Measurements from ENCODE around the gene FNDC11.

Gene FNDC11

GRCh38 chr20:63553933-63554290, at the start of gene FNDC11:
Gene FNDC11 (plus strand): TSS chr20:63554159. CDS start chr20:63555664, 1,505 bp downstream.
- TF ChIP-seq, protein P1, sequence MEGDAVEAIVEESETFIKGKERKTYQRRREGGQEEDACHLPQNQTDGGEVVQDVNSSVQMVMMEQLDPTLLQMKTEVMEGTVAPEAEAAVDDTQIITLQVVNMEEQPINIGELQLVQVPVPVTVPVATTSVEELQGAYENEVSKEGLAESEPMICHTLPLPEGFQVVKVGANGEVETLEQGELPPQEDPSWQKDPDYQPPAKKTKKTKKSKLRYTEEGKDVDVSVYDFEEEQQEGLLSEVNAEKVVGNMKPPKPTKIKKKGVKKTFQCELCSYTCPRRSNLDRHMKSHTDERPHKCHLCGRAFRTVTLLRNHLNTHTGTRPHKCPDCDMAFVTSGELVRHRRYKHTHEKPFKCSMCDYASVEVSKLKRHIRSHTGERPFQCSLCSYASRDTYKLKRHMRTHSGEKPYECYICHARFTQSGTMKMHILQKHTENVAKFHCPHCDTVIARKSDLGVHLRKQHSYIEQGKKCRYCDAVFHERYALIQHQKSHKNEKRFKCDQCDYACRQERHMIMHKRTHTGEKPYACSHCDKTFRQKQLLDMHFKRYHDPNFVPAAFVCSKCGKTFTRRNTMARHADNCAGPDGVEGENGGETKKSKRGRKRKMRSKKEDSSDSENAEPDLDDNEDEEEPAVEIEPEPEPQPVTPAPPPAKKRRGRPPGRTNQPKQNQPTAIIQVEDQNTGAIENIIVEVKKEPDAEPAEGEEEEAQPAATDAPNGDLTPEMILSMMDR (IDR thresholded peaks at IDR 0.05; ENCODE audit: control extremely low read depth, extremely low read depth, low read depth, missing control alignments) = no peak
- ChIA-PET POLR2A (no interaction called here), CTCF (interaction anchor here (1.3 to 1.5 kb wide), 2 partner anchors 12 to 17 kb away, joined by 4 read pairs; partner anchors contain the start of gene PTK6)
- peak; percentile 59 for DNase-seq (ENCODE audit: extremely low spot score)

- ChIA-PET POLR2A (no interaction called here), CTCF (interaction anchor here (1.8 kb wide), 1 partner anchor 9 kb away, joined by 9 read pairs; no protein-coding TSS in a partner anchor)
- DNase-seq (ENCODE audit: extremely low spot score) = no peak
- TF ChIP-seq, protein P1 (IDR thresholded peaks at IDR 0.05; ENCODE audit: control extremely low read depth, extremely low read depth, low read depth, missing control alignments) = no peak
These were observed 49.3 kb upstream of the FNDC11 start for GRCh38 chr20:63504642-63505041.

DNA sequence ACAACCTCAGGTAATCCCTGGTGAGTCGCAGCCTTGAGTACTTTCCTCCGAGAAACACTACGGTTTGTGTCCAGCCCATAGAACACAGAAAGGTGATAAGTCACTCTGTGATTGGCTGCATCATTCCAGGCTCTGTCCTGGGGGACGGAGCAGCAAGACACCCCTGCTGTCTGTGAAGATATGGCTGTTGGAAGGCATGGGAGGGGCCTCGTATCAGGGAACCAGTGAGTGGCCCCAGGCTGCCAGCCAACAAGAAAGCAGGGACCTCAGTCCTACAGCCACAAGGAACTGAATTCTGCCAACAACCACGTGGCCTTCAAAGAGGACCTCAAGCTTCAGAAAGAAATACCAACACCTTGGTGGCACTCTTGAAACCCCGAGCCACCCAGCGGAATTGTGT, 48.7 kb upstream of the FNDC11 start:
- ChIA-PET POLR2A (interaction anchor here (0.6 kb wide), 1 partner anchor 224 kb away, joined by 3 read pairs; no protein-coding TSS in a partner anchor), CTCF (interaction anchor here (1.1 to 1.8 kb wide), 3 partner anchors 9 to 32 kb away, joined by 3 to 9 read pairs (median 3); no protein-coding TSS in a partner anchor)
- TF ChIP-seq, protein P1 (IDR thresholded peaks at IDR 0.05; ENCODE audit: control extremely low read depth, extremely low read depth, low read depth, missing control alignments) = no peak
- DNase-seq (ENCODE audit: extremely low spot score) = no peak

- TF ChIP-seq, protein P1 (IDR thresholded peaks at IDR 0.05; ENCODE audit: control extremely low read depth, extremely low read depth, low read depth, missing control alignments) = no peak
- no peak for DNase-seq (ENCODE audit: extremely low spot score)
- ChIA-PET CTCF (interaction anchor here (1.1 to 1.8 kb wide), 3 partner anchors 10 to 32 kb away, joined by 3 to 9 read pairs (median 3); no protein-coding TSS in a partner anchor), POLR2A (interaction anchor here (0.6 kb wide), 1 partner anchor 224 kb away, joined by 3 read pairs; no protein-coding TSS in a partner anchor)
These were observed 48.2 kb upstream of the FNDC11 start for GRCh38 chr20:63505723-63506122.

- CTCF ChIA-PET = no interaction called here
- no peak for DNase-seq (ENCODE audit: extremely low spot score)
- TF ChIP-seq, protein P1 (IDR thresholded peaks at IDR 0.05; ENCODE audit: control extremely low read depth, extremely low read depth, low read depth, missing control alignments) = no peak
- POLR2A ChIA-PET = no interaction called here
These were observed 46.7 kb upstream of the FNDC11 start for GRCh38 chr20:63507083-63507743.

DNA sequence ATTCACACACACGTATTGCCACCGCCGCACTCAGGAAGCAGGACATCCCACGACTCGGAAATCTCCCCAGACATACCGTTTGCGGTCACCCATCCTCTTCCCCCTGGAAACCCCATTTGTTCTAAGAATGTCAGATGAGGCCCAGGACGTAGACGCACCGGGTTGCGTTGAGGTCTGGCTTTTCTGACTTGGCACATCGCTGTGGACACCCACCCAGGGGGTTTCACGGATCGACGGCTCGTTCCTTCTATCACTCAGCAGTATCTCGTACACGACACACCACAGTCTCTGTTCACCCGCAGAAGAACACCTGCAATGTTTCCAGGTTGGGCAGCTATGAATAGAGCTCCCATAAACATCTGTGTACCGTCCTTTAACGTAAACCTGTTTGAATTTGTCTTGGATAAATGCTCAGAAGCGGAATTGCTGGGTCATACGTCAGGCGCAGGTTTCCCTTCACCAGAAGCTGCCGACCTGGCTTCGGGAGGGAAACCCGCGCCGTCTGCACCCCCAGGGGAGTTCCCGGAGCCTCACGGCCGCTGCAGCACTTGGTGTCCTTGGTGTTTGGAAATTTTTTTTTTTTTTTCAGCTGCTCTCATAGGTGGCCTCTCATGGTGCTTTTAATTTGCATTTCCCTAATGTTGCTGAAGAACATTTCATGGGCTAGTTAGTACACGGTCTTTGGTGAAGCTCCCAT, 45.7 kb upstream of the FNDC11 start:
- ChIA-PET CTCF (interaction anchor here (1.5 kb wide), 1 partner anchor 12 kb away, joined by 5 read pairs; no protein-coding TSS in a partner anchor), POLR2A (no interaction called here)
- TF ChIP-seq, protein P1 (IDR thresholded peaks at IDR 0.05; ENCODE audit: control extremely low read depth, extremely low read depth, low read depth, missing control alignments) = no peak
- DNase-seq (ENCODE audit: extremely low spot score) = no peak
